Tibial artery (tissue), 4 donors: ENCODE data around the gene ALCAM.

Experiments
- DNase-seq, 2 donors: peaks; one replicate each; pipeline ENCODE4 v3.0.0-alpha.2; 2019
- H3K27ac ChIP-seq, 2 donors: fragments of 200-600 bp; sonication (generic) in 1 of 2; 1 replicate in 1 of 2; 2 replicates in 1 of 2; pipeline ENCODE4 v1.5.1; 2018 to 2019; ENCODE audit warnings: mild to moderate bottlenecking in 1 of 2
- H3K27me3 ChIP-seq, 2 donors: fragments of 200-600 bp; sonication (generic) in 1 of 2; one replicate each; pipeline versions ENCODE4 v1.5.1 to v1.6.0; 2016 to 2019
- H3K36me3 ChIP-seq, 3 donors: fragments of 200-600 bp; sonication (generic) in 2 of 3; one replicate each; pipeline ENCODE4 v1.5.1; 2016 to 2019; ENCODE audit warnings: mild to moderate bottlenecking in 2 of 3
- H3K4me1 ChIP-seq, 4 donors: fragments of 200-600 bp; sonication (generic) in 2 of 4; 1 replicate in 3 of 4; 2 replicates in 1 of 4; pipeline ENCODE4 v1.5.1; 2016 to 2019
- H3K4me3 ChIP-seq, 2 donors: fragments of 200-600 bp; sonication (generic) in 1 of 2; 1 replicate in 1 of 2; 2 replicates in 1 of 2; pipeline ENCODE4 v1.5.1; 2018 to 2019; ENCODE audit warnings: mild to moderate bottlenecking in 2 of 2
- H3K9me3 ChIP-seq, 3 donors: fragments of 200-600 bp; sonication (generic) in 1 of 3; one replicate each; pipeline ENCODE4 v1.5.1; 2016 to 2019
- CTCF ChIP-seq, 2 experiments: fragments of 200-600 bp in 1 of 2; fragments of 450-650 bp in 1 of 2; IDR thresholded peaks; one replicate each; pipeline ENCODE4 v1.5.1; 2017 to 2019; ENCODE audit warnings: antibody characterized with exemption in 2 of 2, mild to moderate bottlenecking in 1 of 2, moderate library complexity in 1 of 2
- intact Hi-C: fragments of 100-400 bp; cut with DNase I; formaldehyde crosslinking; loops from one replicate; pipeline ENCODE4 v1.15.0; 2023; ENCODE audit warnings: low total_unique reads

The ALCAM gene

GRCh38 chr3:105368566-105369499 lies 2.1 kb downstream of the ALCAM start:
- H3K27ac ChIP-seq: peak overlapping the region; percentile 75 to 83
- peak overlapping the region; percentile 62 to 67 for H3K4me3 ChIP-seq
- intact Hi-C loops: loop anchor here (10.0 kb wide), 1 partner anchor 1094 kb away; no protein-coding TSS in a partner anchor
- no peaks in the 10 kb centered on the region for H3K27me3 ChIP-seq
- peak; percentile 29 to 70 for DNase-seq
- peaks cover 0 to 18% (median 0%) of the 10 kb centered on the region in 4 donors for H3K4me1 ChIP-seq
- no peaks in the 10 kb centered on the region for H3K9me3 ChIP-seq
- TF ChIP-seq CTCF (IDR thresholded peaks at IDR 0.05): peak in 1 of 2 experiments; percentile 2
- no peaks in the 10 kb centered on the region for H3K36me3 ChIP-seq

GRCh38 chr3:105369500-105370371 lies 3.0 kb downstream of the ALCAM start:
- Histone ChIP-seq H3K4me3 (peak overlapping the region; percentile 62 to 67), H3K27me3 (no peaks in the 10 kb centered on the region), H3K27ac (peak overlapping the region; percentile 75 to 83), H3K4me1 (peaks cover 0 to 18% (median 0%) of the 10 kb centered on the region in 4 donors), H3K9me3 (no peaks in the 10 kb centered on the region), H3K36me3 (no peaks in the 10 kb centered on the region)
- TF ChIP-seq CTCF (IDR thresholded peaks at IDR 0.05): peak; percentile 61 to 68
- intact Hi-C loops: loop anchor here (10.0 kb wide), 1 partner anchor 1095 kb away; no protein-coding TSS in a partner anchor
- DNase-seq: peak; percentile 78 to 80

GRCh38 chr3:105373383-105373782 lies 6.7 kb downstream of the ALCAM start:
- Histone ChIP-seq H3K36me3 (no peaks in the 10 kb centered on the region), H3K9me3 (no peaks in the 10 kb centered on the region), H3K4me1 (peaks cover 0 to 13% (median 0%) of the 10 kb centered on the region in 4 donors), H3K4me3 (no peak overlapping the region), H3K27ac (no peak overlapping the region), H3K27me3 (no peaks in the 10 kb centered on the region)
- intact Hi-C loops: no loop called here
- no peak for TF ChIP-seq CTCF (IDR thresholded peaks at IDR 0.05)
- DNase-seq: no peak

GRCh38 chr3:105375750-105376511 lies 9.2 kb downstream of the ALCAM start:
- intact Hi-C loops: no loop called here
- no peak for DNase-seq

More at GRCh38 chr3:105375750-105376511, 9.2 kb downstream of the ALCAM start:
- no peaks in the 10 kb centered on the region for H3K36me3 ChIP-seq
- H3K27me3 ChIP-seq: no peaks in the 10 kb centered on the region
- no peaks in the 10 kb centered on the region for H3K9me3 ChIP-seq
- TF ChIP-seq CTCF (IDR thresholded peaks at IDR 0.05): no peak
- no peak overlapping the region for H3K4me3 ChIP-seq
- H3K4me1 ChIP-seq: peaks cover 0 to 4% (median 0%) of the 10 kb centered on the region in 4 donors
- H3K27ac ChIP-seq: no peak overlapping the region
